GM19468 (cell line): Measurements from ENCODE around the gene FUT8.
"Not testable (repeated sequence)": the region's sequence is repeated elsewhere in the genome, so short reads cannot be mapped to it uniquely, and the experiment has no call there.

Source experiments
- ATAC-seq: cut with Tn5 transposase; IDR thresholded peaks from one replicate; pipeline ENCODE4 v1.9.1; 2021; ENCODE audit warnings: mild to moderate bottlenecking, moderate library complexity, moderate number of reproducible peaks; ENCODE audit not compliant: unreplicated experiment; ENCODE audit errors: extremely low read depth

FUT8 gene

GRCh38 chr14:65685572-65685971 is 273.0 kb downstream of the FUT8 start:
- ATAC-seq: no peak

GRCh38 chr14:65686761-65687160 is 274.2 kb downstream of the FUT8 start:
- no peak for ATAC-seq

- ATAC-seq: no peak
Observed at GRCh38 chr14:65689070-65689469, 276.5 kb downstream of the FUT8 start.

GRCh38 chr14:65692566-65692965 is 280.0 kb downstream of the FUT8 start:
- not testable (repeated sequence) for ATAC-seq

GRCh38 chr14:65696801-65697200 is 284.3 kb downstream of the FUT8 start:
- no peak for ATAC-seq

GRCh38 chr14:65703521-65703920 is 291.0 kb downstream of the FUT8 start:
- ATAC-seq: no peak

GRCh38 chr14:65703996-65704395 is 291.5 kb downstream of the FUT8 start:
- ATAC-seq: no peak

GRCh38 chr14:65704437-65704836 is 291.9 kb downstream of the FUT8 start:
- ATAC-seq: no peak

- ATAC-seq: no peak
Observed at GRCh38 chr14:65704850-65705249, 292.3 kb downstream of the FUT8 start.

- ATAC-seq: no peak
Observed at GRCh38 chr14:65709576-65709975, 297.0 kb downstream of the FUT8 start.

GRCh38 chr14:65716813-65717212 is 304.3 kb downstream of the FUT8 start:
- not testable (repeated sequence) for ATAC-seq

GRCh38 chr14:65717384-65717915 is 304.9 kb downstream of the FUT8 start:
- not testable (repeated sequence) for ATAC-seq

GRCh38 chr14:65718629-65719028 is 306.1 kb downstream of the FUT8 start:
- ATAC-seq: no peak

- no peak for ATAC-seq
Observed at GRCh38 chr14:65720171-65720570, 307.6 kb downstream of the FUT8 start.

GRCh38 chr14:65720743-65721142 is 308.2 kb downstream of the FUT8 start:
- no peak for ATAC-seq

GRCh38 chr14:65723348-65723747 is 310.8 kb downstream of the FUT8 start:
- no peak for ATAC-seq

- ATAC-seq: no peak
Observed at GRCh38 chr14:65728604-65729003, 316.1 kb downstream of the FUT8 start.

- no peak for ATAC-seq
Observed at GRCh38 chr14:65729566-65729965, 317.0 kb downstream of the FUT8 start.

- ATAC-seq: no peak
Observed at GRCh38 chr14:65731933-65732506, 319.5 kb downstream of the FUT8 start.

GRCh38 chr14:65738339-65738738 is 325.8 kb downstream of the FUT8 start:
- no peak for ATAC-seq

GRCh38 chr14:65745396-65746190 is 333.1 kb downstream of the FUT8 start:
- no peak for ATAC-seq

GRCh38 chr14:65748796-65749195 is 336.3 kb downstream of the FUT8 start:
- no peak for ATAC-seq
